ENCODE results near the gene CTNND2.
"Not testable (repeated sequence)": the region's sequence is repeated elsewhere in the genome, so short reads cannot be mapped to it uniquely, and the experiment has no call there.

Gene CTNND2

GRCh38 chr5:11319836-11320580 lies 584.2 kb downstream of the CTNND2 start:
- TF ChIP-seq CTCF (IDR thresholded peaks at IDR 0.05; ENCODE audit: control extremely low read depth, extremely low read depth, low read depth, missing control alignments), result no peak
- CTCF ChIA-PET, result interaction anchor here (0.9 kb wide), 1 partner anchor 12 kb away, joined by 3 read pairs; no protein-coding TSS in a partner anchor
- POLR2A ChIA-PET, result no interaction called here
- DNase-seq (ENCODE audit: extremely low spot score), result no peak

GRCh38 chr5:11313694-11314093 lies 590.6 kb downstream of the CTNND2 start:
- POLR2A ChIA-PET; DNase-seq (ENCODE audit: extremely low spot score); CTCF ChIA-PET: not testable (repeated sequence)

GRCh38 chr5:11311731-11312130 lies 592.5 kb downstream of the CTNND2 start:
- CTCF ChIA-PET, result no interaction called here
- DNase-seq (ENCODE audit: extremely low spot score), result no peak
- no peak for TF ChIP-seq CTCF (IDR thresholded peaks at IDR 0.05; ENCODE audit: control extremely low read depth, extremely low read depth, low read depth, missing control alignments)
- POLR2A ChIA-PET, result no interaction called here

GRCh38 chr5:11311272-11311671 lies 593.0 kb downstream of the CTNND2 start:
- TF ChIP-seq CTCF (IDR thresholded peaks at IDR 0.05; ENCODE audit: control extremely low read depth, extremely low read depth, low read depth, missing control alignments), result no peak
- DNase-seq (ENCODE audit: extremely low spot score), result no peak
- ChIA-PET CTCF (no interaction called here), POLR2A (no interaction called here)

GRCh38 chr5:11310158-11310557 lies 594.1 kb downstream of the CTNND2 start:
- DNase-seq (ENCODE audit: extremely low spot score), result no peak
- ChIA-PET CTCF (no interaction called here), POLR2A (no interaction called here)
- TF ChIP-seq CTCF (IDR thresholded peaks at IDR 0.05; ENCODE audit: control extremely low read depth, extremely low read depth, low read depth, missing control alignments), result no peak

- POLR2A ChIA-PET, result no interaction called here
- CTCF ChIA-PET, result no interaction called here
- TF ChIP-seq CTCF (IDR thresholded peaks at IDR 0.05; ENCODE audit: control extremely low read depth, extremely low read depth, low read depth, missing control alignments), result no peak
- no peak for DNase-seq (ENCODE audit: extremely low spot score)
These were observed 597.9 kb downstream of the CTNND2 start for GRCh38 chr5:11306365-11306764.

- no peak for TF ChIP-seq CTCF (IDR thresholded peaks at IDR 0.05; ENCODE audit: control extremely low read depth, extremely low read depth, low read depth, missing control alignments)
- DNase-seq (ENCODE audit: extremely low spot score), result no peak
- ChIA-PET POLR2A (no interaction called here), CTCF (no interaction called here)
These were observed 599.0 kb downstream of the CTNND2 start for GRCh38 chr5:11305245-11305644.
